ENCODE data around the gene HK1. TPM values are rescaled to one million over a fixed set of nuclear protein-coding genes. Genes with fewer than 3 reads are reported as not detected.

The HK1 gene
- total and polyA plus RNA-seq, 12 donors: 18.4 to 79.3 (median 45.1) TPM

DNA sequence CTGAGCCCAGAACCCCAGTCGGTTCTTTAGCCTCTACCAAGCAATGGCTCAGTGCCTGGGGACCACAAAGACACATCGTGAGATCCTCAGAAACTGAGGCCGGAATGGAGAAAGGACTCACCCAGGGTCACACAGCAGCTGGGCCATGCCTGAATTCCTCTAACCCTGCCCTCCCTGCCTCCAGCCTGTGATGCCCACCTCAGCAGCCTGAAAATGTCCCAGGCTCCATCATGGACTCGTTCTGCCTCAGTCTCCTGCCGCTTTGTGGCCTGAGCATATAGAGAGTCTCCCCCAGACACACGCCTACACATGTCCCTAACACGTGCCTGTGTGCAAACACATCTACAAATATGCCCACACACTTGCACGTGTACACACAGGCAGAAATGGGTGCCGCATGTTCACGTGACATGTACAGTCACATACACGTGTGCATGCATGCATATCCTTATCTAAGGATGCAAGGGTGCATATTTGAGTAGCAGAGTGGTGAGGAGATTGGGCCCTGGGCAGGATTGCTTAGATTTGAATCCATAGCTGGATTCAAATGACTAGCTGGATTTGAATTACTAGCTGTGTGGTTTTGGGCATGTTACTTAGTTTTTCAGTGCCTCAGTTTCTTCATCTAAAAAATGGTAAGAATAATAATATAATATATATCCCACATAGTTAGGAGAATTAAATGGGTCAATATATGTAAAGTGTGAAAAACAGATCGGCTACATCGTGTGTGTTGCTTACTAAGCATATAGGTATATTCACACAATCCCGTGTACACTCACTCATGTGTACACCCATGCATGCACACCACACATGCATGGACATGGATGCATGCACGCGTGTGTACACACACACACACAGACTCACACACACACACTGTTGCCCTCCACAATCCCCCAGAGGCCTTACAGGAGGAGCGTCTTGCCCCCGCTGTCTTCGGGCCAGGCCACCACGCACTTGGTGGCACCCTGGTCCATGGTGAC, 136.0 kb downstream of the HK1 start:
- no peaks in the 10 kb centered on the region for H3K9me3 ChIP-seq (replicated peaks in 1 of 3)
- no peak overlapping the region for H3K27ac ChIP-seq
- H3K36me3 ChIP-seq (replicated peaks in 1 of 2): no peaks in the 10 kb centered on the region
- intact Hi-C loops (cut with DNase I): loop anchor here in 1 of 2 donors (5.0 kb wide), 1 partner anchor 93 kb away; no protein-coding TSS in a partner anchor
- peaks cover 0 to 3% of the 10 kb centered on the region in 2 donors for H3K4me1 ChIP-seq (replicated peaks in 1 of 2)
- no peak overlapping the region for H3K4me3 ChIP-seq
- H3K27me3 ChIP-seq: no peaks in the 10 kb centered on the region
- no peak for DNase-seq
- TF ChIP-seq, protein P1, sequence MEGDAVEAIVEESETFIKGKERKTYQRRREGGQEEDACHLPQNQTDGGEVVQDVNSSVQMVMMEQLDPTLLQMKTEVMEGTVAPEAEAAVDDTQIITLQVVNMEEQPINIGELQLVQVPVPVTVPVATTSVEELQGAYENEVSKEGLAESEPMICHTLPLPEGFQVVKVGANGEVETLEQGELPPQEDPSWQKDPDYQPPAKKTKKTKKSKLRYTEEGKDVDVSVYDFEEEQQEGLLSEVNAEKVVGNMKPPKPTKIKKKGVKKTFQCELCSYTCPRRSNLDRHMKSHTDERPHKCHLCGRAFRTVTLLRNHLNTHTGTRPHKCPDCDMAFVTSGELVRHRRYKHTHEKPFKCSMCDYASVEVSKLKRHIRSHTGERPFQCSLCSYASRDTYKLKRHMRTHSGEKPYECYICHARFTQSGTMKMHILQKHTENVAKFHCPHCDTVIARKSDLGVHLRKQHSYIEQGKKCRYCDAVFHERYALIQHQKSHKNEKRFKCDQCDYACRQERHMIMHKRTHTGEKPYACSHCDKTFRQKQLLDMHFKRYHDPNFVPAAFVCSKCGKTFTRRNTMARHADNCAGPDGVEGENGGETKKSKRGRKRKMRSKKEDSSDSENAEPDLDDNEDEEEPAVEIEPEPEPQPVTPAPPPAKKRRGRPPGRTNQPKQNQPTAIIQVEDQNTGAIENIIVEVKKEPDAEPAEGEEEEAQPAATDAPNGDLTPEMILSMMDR (IDR thresholded peaks at IDR 0.05): no peak
- TF ChIP-seq POLR2A (IDR thresholded peaks at IDR 0.05): no peak
- 81 to 87% (median 85%) methylated on average over 17 to 20 of the region's 20 CpGs for WGBS, 4 donors

- H3K4me1 ChIP-seq (replicated peaks in 1 of 2): no peaks in the 10 kb centered on the region
- intact Hi-C loops (cut with DNase I): no loop called here
- WGBS, 4 donors: 83 to 94% (median 87%) methylated on average over 5 to 13 of the region's 13 CpGs
Observed at GRCh38 chr10:69415049-69415448, 136.8 kb downstream of the HK1 start.

DNA sequence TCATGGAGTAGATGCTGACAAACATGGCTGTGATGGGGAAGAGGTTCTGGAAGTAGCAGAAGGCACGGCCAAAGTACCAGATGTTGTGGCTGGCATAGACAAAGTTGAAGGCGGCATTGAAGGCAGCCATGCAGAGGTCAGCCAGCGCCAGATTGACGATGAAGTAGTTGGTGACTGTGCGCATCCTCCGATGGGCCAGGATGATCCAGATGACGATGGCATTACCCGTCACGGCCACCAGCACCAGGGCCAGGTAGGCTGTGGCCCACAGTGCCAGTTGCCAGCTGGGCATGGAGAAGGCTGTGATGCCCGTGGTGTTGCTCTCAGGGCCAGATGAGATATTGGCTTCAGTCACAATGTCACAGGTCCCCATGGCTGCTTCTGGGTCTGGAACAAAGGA, 137.7 kb downstream of the HK1 start:
- WGBS, 4 donors: 89 to 95% (median 92%) methylated on average over 9 to 10 of the region's 10 CpGs
- Histone ChIP-seq H3K27ac (no peak overlapping the region), H3K4me1 (replicated peaks in 1 of 2) (no peaks in the 10 kb centered on the region), H3K4me3 (no peak overlapping the region), H3K9me3 (replicated peaks in 1 of 3) (no peaks in the 10 kb centered on the region), H3K36me3 (replicated peaks in 1 of 2) (no peaks in the 10 kb centered on the region), H3K27me3 (no peaks in the 10 kb centered on the region)
- TF ChIP-seq, protein P1 (IDR thresholded peaks at IDR 0.05): no peak
- no peak for TF ChIP-seq POLR2A (IDR thresholded peaks at IDR 0.05)
- DNase-seq: no peak
- intact Hi-C loops (cut with DNase I): no loop called here

More at GRCh38 chr10:69415049-69415448, 136.8 kb downstream of the HK1 start:
- Histone ChIP-seq H3K36me3 (replicated peaks in 1 of 2) (no peaks in the 10 kb centered on the region), H3K4me3 (no peak overlapping the region), H3K27ac (no peak overlapping the region), H3K27me3 (no peaks in the 10 kb centered on the region), H3K9me3 (replicated peaks in 1 of 3) (no peaks in the 10 kb centered on the region)
- TF ChIP-seq, protein P1 (IDR thresholded peaks at IDR 0.05): no peak
- TF ChIP-seq POLR2A (IDR thresholded peaks at IDR 0.05): no peak
- DNase-seq: no peak

DNA sequence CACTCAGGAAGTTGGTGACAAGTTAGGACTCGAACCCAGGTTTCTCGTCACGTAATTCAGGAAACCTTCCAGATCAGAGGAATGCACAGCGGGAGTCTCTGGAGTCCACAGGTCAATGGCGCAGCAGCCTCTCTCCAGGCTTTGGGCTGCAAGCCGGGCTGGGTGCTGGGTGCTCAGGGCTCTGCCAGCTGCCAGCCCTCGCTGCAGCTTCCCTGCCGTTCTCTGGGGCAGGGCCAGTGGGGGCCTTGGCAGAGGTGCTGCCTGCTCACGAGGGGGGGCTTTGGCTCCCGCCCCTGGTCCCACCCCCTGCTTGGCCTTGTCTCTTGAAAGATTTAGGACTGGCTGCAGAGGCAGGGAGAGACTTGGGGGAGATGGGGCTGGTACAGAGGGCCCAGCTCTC, 138.4 kb downstream of the HK1 start, which contains the start of gene TACR2:
Gene TACR2 (minus strand): TSS at position 224 of the 400 bp plus-strand sequence. CDS start 595 bp downstream, outside the sequence.
- H3K36me3 ChIP-seq (replicated peaks in 1 of 2): no peaks in the 10 kb centered on the region
- H3K4me3 ChIP-seq: no peak within 1 kb of the TSS
- DNase-seq: no peak
- no peak for TF ChIP-seq POLR2A (IDR thresholded peaks at IDR 0.05)
- TF ChIP-seq, protein P1 (IDR thresholded peaks at IDR 0.05): no peak
- no peaks in the 10 kb centered on the region for H3K27me3 ChIP-seq
- no peaks in the 10 kb centered on the region for H3K4me1 ChIP-seq (replicated peaks in 1 of 2)
- no peak within 1 kb of the TSS for H3K27ac ChIP-seq
- no peaks in the 10 kb centered on the region for H3K9me3 ChIP-seq (replicated peaks in 1 of 3)
- WGBS, 4 donors: 50 to 62% (median 54%) methylated on average over 5 to 10 of the region's 10 CpGs; no CpG with 5 or more reads in 1 of the 4 donors
- intact Hi-C loops (cut with DNase I): no loop called here

All from adrenal gland (tissue), 12 donors.